Activated naive CD4-positive, alpha-beta T cell treated with anti-CD3 and anti-CD28 coated beads, Interleukin-2, amount 50 U/mL, for 72 hours (primary cell): ENCODE data around the gene TTYH1. TPM values are rescaled to one million over a fixed set of nuclear protein-coding genes. Genes with fewer than 3 reads are reported as not detected.
A peak's percentile ranks its signal among the peaks of the same experiment; 100 is the strongest.

Experiments used
- ATAC-seq, 2 donors: fragments of 150-1000 bp; cut with Tn5 transposase; 2 replicates each; pipeline ENCODE4 v1.10.0; 2021; ENCODE audit warnings: mild to moderate bottlenecking in 2 of 2, moderate library complexity in 2 of 2
- DNase-seq, 2 donors: peaks; one replicate each; pipeline ENCODE4 v3.0.0; 2021 to 2022; ENCODE audit warnings: low spot score in 2 of 2
- H3K27ac Mint-ChIP-seq, 2 donors: one replicate each; pipeline ENCODE4 v1.8.0; 2022; ENCODE audit warnings: mild to moderate bottlenecking in 2 of 2, mixed read lengths in 2 of 2
- H3K36me3 Mint-ChIP-seq, 2 donors: one replicate each; pipeline ENCODE4 v1.8.0; 2022; ENCODE audit warnings: mixed read lengths in 2 of 2
- H3K9me3 Mint-ChIP-seq, 2 donors: one replicate each; pipeline ENCODE4 v1.8.0; 2022; ENCODE audit warnings: mixed read lengths in 2 of 2
- total RNA-seq, 2 donors: library from RNA; stranded (reverse); gene quantifications; one replicate each; pipeline ENCODE4 v1.2.3, GENCODE V29; 2022

Gene TTYH1
- total RNA-seq, 2 donors from 2014 or later = 0.37 TPM; not detected in 1

- no peak overlapping the region for H3K27ac Mint-ChIP-seq
- no peak for ATAC-seq
- no peaks in the 10 kb centered on the region for H3K9me3 Mint-ChIP-seq
- H3K36me3 Mint-ChIP-seq = peaks cover 0 to 4% of the 10 kb centered on the region in 2 donors
- no peak for DNase-seq
These were observed 55.1 kb downstream of the TTYH1 start for GRCh38 chr19:54470276-54470887.

DNA sequence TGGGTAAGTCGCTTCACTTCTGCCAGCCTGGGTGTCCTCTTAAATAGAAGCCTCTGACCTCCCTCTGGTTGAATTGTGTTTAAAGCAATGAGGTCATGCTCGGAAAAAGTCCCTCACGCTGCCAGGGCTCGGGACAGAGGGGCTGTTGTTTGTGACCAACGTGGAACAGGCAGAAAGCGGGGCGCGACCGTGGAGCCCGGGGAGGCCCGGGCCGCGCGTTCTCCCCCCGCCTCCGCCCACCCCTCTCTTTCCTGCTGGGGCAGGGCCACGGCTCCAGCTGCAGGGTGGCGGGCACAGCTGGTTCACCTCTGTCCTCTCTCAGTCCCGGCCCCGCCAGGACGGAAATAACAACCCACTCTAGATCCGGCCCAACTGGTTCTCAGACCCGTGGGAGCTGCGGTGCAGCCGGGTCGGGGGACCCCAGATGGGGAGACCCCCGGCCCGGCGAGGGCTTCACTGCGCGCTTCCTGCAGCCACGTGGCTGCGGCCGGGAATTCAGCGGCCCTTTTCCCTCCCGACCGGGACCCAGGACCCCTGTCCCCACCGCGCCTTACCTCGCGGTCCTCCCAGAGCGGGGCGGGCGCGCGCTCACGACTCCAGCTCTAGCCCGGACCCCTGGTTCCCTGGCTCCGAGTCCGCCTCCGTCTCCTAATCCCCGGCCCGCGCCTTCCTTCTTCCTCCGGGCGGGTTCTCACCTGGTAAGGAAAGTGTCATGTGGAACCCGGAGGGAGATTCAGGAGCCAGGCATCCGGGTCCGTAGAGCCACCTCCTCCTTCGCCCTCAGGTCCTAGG lies 55.9 kb downstream of the TTYH1 start:
- no peak overlapping the region for H3K27ac Mint-ChIP-seq

DNA sequence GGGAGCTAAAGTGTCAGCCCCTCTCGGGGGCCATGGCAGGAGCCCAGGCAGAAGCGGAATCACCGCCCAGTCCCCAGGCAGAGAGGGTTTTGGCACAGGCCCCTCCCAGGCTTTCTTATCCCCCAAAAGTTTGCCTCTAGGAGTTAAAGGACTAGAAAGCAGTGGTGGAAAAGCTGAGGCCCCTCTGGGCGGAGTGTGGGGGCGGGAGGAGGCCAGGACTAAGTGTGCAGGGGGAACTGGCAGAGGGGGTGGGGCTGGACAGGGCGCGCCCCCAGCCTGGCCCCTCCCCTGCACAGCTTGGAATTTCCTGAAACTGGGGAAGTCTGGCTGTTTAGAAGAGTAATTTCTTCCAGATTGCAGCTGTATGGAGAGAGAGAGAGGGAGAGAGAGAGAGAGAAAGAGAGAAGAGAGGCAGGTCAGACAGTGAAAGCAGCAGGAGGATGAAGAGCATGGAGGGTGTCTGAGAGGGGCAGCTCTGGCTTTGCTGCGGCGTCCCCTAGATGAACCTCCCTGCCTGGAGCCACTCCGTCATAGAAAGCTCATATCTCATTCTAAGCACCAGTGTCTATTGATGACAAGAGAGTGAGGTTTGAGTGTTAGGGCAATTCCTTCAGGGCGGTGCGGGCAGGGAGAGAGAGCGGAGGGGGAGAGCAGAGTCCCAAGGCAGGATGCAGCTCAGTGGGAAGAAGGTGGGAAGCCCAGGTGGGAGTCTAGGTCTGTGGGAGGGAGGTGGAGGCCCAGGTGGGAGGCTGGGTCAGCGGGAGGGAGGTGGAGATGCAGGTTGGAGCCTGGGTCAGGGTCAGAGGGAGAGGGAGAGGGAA lies 58.0 kb downstream of the TTYH1 start, which contains the start of gene CDC42EP5:
Gene CDC42EP5 (minus strand): TSS at position 226 of the 821 bp plus-strand sequence. CDS start 7,749 bp downstream, outside the sequence.
- ATAC-seq (peak in 1 of 2 donors; percentile 32), DNase-seq (no peak)
- Mint-ChIP-seq H3K36me3 (no peaks in the 10 kb centered on the region), H3K27ac (no peak within 1 kb of the TSS), H3K9me3 (no peaks in the 10 kb centered on the region)

More for the DNA sequence above, 55.9 kb downstream of the TTYH1 start:
- DNase-seq = peak in 1 of 2 donors; percentile 53
- Mint-ChIP-seq H3K9me3 (no peaks in the 10 kb centered on the region), H3K36me3 (no peaks in the 10 kb centered on the region)
- peak; percentile 30 to 36 for ATAC-seq

DNA sequence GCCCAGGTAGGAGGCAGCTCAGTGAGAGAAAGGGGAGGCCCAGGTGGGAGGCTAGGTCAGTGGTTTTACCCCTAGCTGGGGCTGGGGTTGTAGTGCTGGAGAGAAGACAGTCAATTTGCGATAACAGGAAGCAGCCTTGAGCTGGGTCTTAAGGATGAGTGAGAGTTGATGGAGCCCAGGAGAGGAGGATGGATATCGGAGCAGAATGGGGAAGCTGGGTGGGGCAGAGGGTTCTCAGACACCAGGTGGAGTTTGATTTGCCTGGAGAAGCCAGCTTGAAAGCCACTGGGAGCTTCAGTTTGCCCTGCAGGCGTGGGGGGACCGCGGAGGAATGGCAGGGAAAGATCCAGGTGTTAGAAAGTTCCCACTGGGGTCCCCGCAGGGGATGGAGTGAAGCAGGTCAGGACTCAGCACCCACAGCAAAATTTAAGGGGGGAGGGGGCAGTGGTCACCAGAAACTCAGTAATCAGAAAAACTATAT lies 58.7 kb downstream of the TTYH1 start:
- Mint-ChIP-seq H3K9me3 (no peaks in the 10 kb centered on the region), H3K36me3 (no peaks in the 10 kb centered on the region), H3K27ac (no peak overlapping the region)
- DNase-seq (no peak), ATAC-seq (no peak)

- Mint-ChIP-seq H3K36me3 (no peaks in the 10 kb centered on the region), H3K27ac (no peak overlapping the region), H3K9me3 (no peaks in the 10 kb centered on the region)
- no peak for ATAC-seq
- DNase-seq = no peak
These were observed 60.4 kb downstream of the TTYH1 start for GRCh38 chr19:54475706-54476105.

GRCh38 chr19:54477650-54478049 lies 62.4 kb downstream of the TTYH1 start:
- H3K9me3 Mint-ChIP-seq = no peaks in the 10 kb centered on the region
- ATAC-seq (no peak), DNase-seq (no peak)
- no peaks in the 10 kb centered on the region for H3K36me3 Mint-ChIP-seq
- H3K27ac Mint-ChIP-seq = no peak overlapping the region

GRCh38 chr19:54478677-54479266 lies 63.5 kb downstream of the TTYH1 start:
- no peak overlapping the region for H3K27ac Mint-ChIP-seq
- ATAC-seq = peak; percentile 43 to 57
- no peaks in the 10 kb centered on the region for H3K9me3 Mint-ChIP-seq
- no peaks in the 10 kb centered on the region for H3K36me3 Mint-ChIP-seq
- DNase-seq = no peak

- ATAC-seq (no peak), DNase-seq (no peak)
- Mint-ChIP-seq H3K27ac (no peak overlapping the region), H3K9me3 (no peaks in the 10 kb centered on the region), H3K36me3 (no peaks in the 10 kb centered on the region)
These were observed 64.8 kb downstream of the TTYH1 start for GRCh38 chr19:54480051-54480450.

- DNase-seq (peak in 1 of 2 donors; percentile 57), ATAC-seq (peak; percentile 45 to 59)
- H3K27ac Mint-ChIP-seq = no peak overlapping the region
- H3K9me3 Mint-ChIP-seq = no peaks in the 10 kb centered on the region
- H3K36me3 Mint-ChIP-seq = no peaks in the 10 kb centered on the region
These were observed 66.2 kb downstream of the TTYH1 start for GRCh38 chr19:54481326-54481930.

DNA sequence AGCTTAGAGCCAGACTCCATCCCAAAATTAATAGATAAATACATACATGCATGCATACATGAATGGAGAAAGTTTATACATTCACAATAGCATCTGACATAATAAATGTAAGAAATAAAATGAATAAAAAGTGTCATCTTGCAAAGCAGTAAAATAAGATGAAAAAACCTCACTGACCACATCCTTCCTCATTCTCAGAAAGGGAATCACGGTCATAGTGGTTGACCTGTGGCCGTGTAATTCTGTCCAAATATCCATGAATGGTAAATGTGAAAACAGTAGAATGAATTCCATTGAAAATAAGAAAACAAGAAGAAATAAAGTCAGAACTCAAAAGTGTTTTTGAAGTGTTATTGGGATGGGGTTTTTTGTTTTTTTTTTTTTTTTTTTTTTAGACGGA lies 67.6 kb downstream of the TTYH1 start:
- H3K36me3 Mint-ChIP-seq = no peaks in the 10 kb centered on the region
- ATAC-seq (no peak), DNase-seq (no peak)
- no peaks in the 10 kb centered on the region for H3K9me3 Mint-ChIP-seq
- no peak overlapping the region for H3K27ac Mint-ChIP-seq

DNA sequence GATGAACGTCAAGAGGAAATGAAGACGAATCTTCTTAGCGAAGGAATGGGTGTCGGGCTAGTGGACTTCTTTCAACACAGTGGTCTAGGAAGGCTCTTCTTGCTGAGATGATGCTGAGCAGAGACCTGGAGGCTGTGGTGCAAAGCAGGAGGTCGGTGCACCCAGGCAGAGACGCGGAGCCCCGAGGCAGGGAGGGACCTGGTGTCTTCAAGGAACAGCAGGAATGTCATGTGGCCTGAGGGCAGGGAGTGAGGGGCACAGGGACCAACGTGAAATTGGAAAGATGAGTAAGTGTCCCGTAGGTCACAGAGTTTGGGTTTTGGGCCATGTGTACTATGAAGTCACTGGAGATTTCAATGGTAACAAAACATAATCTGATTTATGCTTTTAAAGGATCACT lies 69.2 kb downstream of the TTYH1 start:
- no peaks in the 10 kb centered on the region for H3K9me3 Mint-ChIP-seq
- no peaks in the 10 kb centered on the region for H3K36me3 Mint-ChIP-seq
- no peak for DNase-seq
- ATAC-seq = no peak
- H3K27ac Mint-ChIP-seq = no peak overlapping the region

DNA sequence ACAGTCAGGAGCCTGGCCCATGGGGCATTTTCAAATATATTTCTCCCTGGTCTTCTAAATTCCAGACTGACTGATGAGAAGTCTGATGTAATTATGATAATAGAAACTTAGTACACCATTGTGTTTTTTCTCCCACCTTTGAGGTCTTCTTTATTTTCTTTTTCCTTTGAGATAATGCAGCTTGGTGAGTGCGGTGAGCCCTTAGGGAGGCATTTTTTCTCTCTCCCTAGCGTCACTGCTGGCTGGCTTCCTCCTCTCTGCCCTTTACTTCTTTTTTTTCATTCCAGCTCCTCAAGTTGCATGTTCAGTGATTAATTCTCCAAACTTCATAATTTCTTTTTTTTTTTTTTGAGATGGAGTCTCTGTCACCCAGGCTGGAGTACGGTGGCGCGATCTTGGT lies 70.6 kb downstream of the TTYH1 start:
- DNase-seq = no peak
- peak in 1 of 2 donors; percentile 34 for ATAC-seq
- Mint-ChIP-seq H3K36me3 (no peaks in the 10 kb centered on the region), H3K27ac (no peak overlapping the region), H3K9me3 (no peaks in the 10 kb centered on the region)

Other genes with a start within 250 kb of the TTYH1 start
- gene TMC4, start 242.3 kb upstream of the TTYH1 start, total RNA-seq = not detected
- gene MBOAT7, start 225.9 kb upstream of the TTYH1 start, total RNA-seq = 10 to 100 TPM; 56.8 to 97.2 TPM
- 10 to 100 TPM; 10.2 to 15.8 TPM for gene TSEN34, start 224.2 kb upstream of the TTYH1 start, total RNA-seq
- gene RPS9, start 214.6 kb upstream of the TTYH1 start, total RNA-seq = 1,000 to 10,000 TPM; 1,448 to 1,707 TPM
- gene LILRB3, start 192.5 kb upstream of the TTYH1 start, total RNA-seq = under 1 TPM in 1 of 2 donors, not detected in 1; 0.37 TPM
- not detected for gene LILRA6, start 172.7 kb upstream of the TTYH1 start, total RNA-seq
- not detected for gene LILRB5, start 158.2 kb upstream of the TTYH1 start, total RNA-seq
- not detected for gene LILRB2, start 134.4 kb upstream of the TTYH1 start, total RNA-seq
- not detected for gene LILRA5, start 102.3 kb upstream of the TTYH1 start, total RNA-seq
- not detected for gene LILRA4, start 76.3 kb upstream of the TTYH1 start, total RNA-seq
- gene LAIR1, start 50.5 kb upstream of the TTYH1 start, total RNA-seq = 1 to 10 TPM; 2.9 to 9.9 TPM
- gene LENG8, start 33.7 kb downstream of the TTYH1 start, total RNA-seq = 100 to 1,000 TPM; 191 to 205 TPM
- 1 to 10 TPM; 2.5 to 5.8 TPM for gene LENG9, start 48.3 kb downstream of the TTYH1 start, total RNA-seq
- gene CDC42EP5, start 57.8 kb downstream of the TTYH1 start, total RNA-seq = not detected
- gene LAIR2, start 87.4 kb downstream of the TTYH1 start, total RNA-seq = 1 to 10 TPM; 1.7 to 8.4 TPM
- gene LILRA2, start 158.3 kb downstream of the TTYH1 start, total RNA-seq = not detected
- not detected for gene LILRA1, start 178.2 kb downstream of the TTYH1 start, total RNA-seq
- gene LILRB1, start 215.0 kb downstream of the TTYH1 start, total RNA-seq = under 1 TPM; 0.31 to 0.34 TPM
- gene LILRB4, start 247.5 kb downstream of the TTYH1 start, total RNA-seq = not detected